Activated T-helper 17 cell treated with anti-CD3 and anti-CD28 coated beads, Interleukin-2, amount 50 U/mL, for 72 hours (primary cell): Measurements from ENCODE around the gene COLEC11. TPM values are rescaled to one million over a fixed set of nuclear protein-coding genes. Genes with fewer than 3 reads are reported as not detected.

Experiments used
- ATAC-seq: fragments of 150-1000 bp; cut with Tn5 transposase; replicated peaks from 2 replicates; pipeline ENCODE4 v1.10.0; 2021; ENCODE audit warnings: mild to moderate bottlenecking, moderate library complexity
- H3K27ac Mint-ChIP-seq: one replicate; pipeline ENCODE4 v1.8.0; 2022; ENCODE audit warnings: mixed read lengths
- H3K27me3 Mint-ChIP-seq: one replicate; pipeline ENCODE4 v1.8.0; 2022; ENCODE audit warnings: mixed read lengths
- H3K36me3 Mint-ChIP-seq: one replicate; pipeline ENCODE4 v1.8.0; 2022; ENCODE audit warnings: low read depth, mild to moderate bottlenecking, mixed read lengths
- H3K4me1 Mint-ChIP-seq: one replicate; pipeline ENCODE4 v1.8.0; 2022; ENCODE audit warnings: mixed read lengths
- H3K4me3 Mint-ChIP-seq: one replicate; pipeline ENCODE4 v1.8.0; 2022; ENCODE audit warnings: mild to moderate bottlenecking, mixed read lengths
- H3K9me3 Mint-ChIP-seq: one replicate; pipeline ENCODE4 v1.8.0; 2022; ENCODE audit warnings: mixed read lengths
- total RNA-seq, 2 donors: library from RNA; stranded (reverse); gene quantifications; one replicate each; pipeline ENCODE4 v1.2.3, GENCODE V29; 2022

Gene COLEC11
- total RNA-seq, 2 donors from 2014 or later: 0.54 TPM; not detected in 1

DNA sequence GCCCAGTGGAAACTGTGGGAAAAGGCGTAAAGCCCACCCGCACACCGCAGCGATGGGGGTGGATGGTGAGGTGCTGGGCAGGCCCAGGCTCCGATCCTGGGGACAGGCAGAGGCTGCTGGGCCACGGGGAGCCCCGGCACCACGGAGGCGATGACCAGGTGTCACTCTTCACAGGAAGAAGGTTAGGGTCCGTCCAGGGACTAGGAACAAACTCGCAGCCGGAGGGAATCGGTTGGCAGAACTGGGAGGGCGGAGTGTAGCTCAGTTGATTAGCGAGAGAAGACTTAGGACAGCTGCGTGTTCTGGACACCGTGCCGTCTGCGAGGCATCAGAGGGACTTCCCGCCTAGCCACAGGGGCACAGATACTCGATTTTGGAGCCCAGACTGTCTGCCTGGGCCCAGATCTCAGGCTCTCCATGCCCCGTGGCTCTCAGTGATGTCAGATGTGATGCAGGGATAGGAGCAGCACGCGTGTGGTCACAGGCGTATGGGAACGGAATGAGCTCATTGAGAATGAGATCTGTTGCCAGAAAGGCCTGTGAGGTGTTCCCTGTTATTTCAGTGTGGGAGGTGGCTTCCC is 47.0 kb downstream of the COLEC11 start:
- H3K27ac Mint-ChIP-seq: no peak overlapping the region

DNA sequence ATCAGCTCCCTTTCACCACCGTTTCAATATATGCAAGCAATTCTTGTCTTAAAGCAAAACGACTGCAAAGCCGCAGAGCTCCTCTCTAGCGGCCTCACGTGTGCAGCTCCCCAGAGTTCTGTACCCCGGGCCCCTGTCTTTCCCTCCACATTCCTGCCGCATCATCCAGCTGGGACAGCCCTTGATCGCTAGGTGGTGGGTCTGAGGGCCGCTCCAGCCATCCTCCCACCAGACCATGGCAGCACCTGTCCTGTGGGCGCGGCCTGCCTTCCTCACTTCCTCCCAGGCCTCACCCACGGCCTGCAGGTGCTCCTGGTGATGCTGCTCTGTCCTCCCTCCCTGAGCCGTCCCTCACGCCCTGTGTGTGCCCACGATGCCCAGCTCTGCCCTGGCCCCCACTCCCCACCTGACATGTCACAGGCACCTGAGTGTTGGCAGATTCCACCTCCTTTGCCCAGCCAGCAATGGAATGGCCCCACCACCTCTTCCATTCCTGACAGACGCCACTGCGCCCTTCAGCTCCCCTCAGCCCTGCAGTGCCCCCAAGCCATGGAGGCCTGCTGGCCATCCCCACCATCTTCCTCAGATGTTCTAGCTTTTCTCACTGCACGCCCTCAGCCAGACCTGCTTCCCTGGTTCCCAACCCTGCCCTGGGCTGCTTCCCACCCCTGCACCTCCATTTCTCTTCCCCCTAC is 47.8 kb downstream of the COLEC11 start:
- Mint-ChIP-seq H3K36me3 (no peaks in the 10 kb centered on the region), H3K4me1 (no peaks in the 10 kb centered on the region), H3K4me3 (no peak overlapping the region), H3K9me3 (no peaks in the 10 kb centered on the region), H3K27ac (peak overlapping the region; percentile 38), H3K27me3 (no peaks in the 10 kb centered on the region)
- ATAC-seq: no peak

More for the DNA sequence above, 47.0 kb downstream of the COLEC11 start:
- ATAC-seq: no peak
- H3K4me3 Mint-ChIP-seq: no peak overlapping the region
- no peaks in the 10 kb centered on the region for H3K9me3 Mint-ChIP-seq
- H3K27me3 Mint-ChIP-seq: peaks cover 5% of the 10 kb centered on the region
- no peaks in the 10 kb centered on the region for H3K36me3 Mint-ChIP-seq
- no peaks in the 10 kb centered on the region for H3K4me1 Mint-ChIP-seq

DNA sequence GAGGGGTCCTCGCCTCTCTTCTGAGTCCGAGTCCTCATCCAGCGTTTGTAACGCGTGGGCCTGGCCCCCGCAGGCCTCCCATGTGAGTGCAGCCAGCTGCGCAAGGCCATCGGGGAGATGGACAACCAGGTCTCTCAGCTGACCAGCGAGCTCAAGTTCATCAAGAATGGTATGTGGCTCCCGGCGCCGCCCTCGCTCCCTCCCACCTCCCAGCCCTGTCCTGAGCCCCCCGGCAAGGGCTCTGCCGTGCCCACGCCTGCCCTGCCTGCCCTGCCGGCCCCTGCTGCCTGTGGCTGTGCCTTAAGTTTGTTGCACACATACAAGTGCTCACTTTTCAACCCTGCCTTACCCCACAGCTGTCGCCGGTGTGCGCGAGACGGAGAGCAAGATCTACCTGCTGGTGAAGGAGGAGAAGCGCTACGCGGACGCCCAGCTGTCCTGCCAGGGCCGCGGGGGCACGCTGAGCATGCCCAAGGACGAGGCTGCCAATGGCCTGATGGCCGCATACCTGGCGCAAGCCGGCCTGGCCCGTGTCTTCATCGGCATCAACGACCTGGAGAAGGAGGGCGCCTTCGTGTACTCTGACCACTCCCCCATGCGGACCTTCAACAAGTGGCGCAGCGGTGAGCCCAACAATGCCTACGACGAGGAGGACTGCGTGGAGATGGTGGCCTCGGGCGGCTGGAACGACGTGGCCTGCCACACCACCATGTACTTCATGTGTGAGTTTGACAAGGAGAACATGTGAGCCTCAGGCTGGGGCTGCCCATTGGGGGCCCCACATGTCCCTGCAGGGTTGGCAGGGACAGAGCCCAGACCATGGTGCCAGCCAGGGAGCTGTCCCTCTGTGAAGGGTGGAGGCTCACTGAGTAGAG is 48.7 kb downstream of the COLEC11 start:
- Mint-ChIP-seq H3K4me1 (no peaks in the 10 kb centered on the region), H3K27ac (peak overlapping the region; percentile 38), H3K27me3 (no peaks in the 10 kb centered on the region), H3K9me3 (no peaks in the 10 kb centered on the region), H3K36me3 (no peaks in the 10 kb centered on the region), H3K4me3 (no peak overlapping the region)
- no peak for ATAC-seq

DNA sequence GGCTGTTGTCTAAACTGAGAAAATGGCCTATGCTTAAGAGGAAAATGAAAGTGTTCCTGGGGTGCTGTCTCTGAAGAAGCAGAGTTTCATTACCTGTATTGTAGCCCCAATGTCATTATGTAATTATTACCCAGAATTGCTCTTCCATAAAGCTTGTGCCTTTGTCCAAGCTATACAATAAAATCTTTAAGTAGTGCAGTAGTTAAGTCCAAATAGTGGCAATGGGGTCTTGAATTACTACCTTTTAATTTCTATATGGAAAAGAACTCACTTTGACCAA is 49.3 kb downstream of the COLEC11 start:
- Mint-ChIP-seq H3K27me3 (no peaks in the 10 kb centered on the region), H3K27ac (no peak overlapping the region), H3K4me3 (no peak overlapping the region), H3K9me3 (no peaks in the 10 kb centered on the region), H3K4me1 (no peaks in the 10 kb centered on the region), H3K36me3 (no peaks in the 10 kb centered on the region)
- ATAC-seq: no peak

DNA sequence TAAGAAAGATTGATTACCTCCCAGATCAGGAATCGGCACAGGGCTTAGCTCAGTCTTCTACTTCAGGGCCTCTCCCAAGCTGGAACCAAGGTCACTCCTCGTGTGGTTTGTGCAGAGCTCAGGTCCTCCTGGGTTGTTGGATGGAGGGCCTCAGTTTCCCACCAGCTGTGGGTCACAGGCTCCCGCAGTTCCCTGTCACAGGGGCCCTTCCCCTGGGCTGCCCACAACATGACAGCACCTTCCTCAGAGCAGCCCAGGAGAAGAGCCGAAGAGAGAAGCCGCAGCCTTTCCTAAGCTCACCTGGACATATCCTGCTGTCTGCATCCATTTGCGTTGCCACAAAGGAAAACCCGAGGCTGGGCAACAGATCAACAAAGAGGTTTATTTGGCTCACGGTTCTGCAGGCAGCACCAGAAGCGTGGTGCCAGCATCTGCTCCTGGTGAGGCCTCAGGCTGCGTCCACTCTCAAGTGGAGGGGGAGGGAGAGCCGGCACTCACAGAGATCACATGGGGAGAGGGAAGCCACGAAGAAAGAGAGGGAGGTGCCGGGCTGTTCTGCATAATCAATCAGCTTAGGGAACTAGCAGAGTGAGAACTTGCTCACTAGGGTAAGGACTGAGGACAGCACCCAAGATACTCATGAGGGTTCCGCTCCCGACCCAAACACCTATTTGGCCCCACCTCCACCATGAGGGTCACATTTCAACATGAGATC is 50.1 kb downstream of the COLEC11 start:
- H3K27ac Mint-ChIP-seq: no peak overlapping the region
- H3K9me3 Mint-ChIP-seq: no peaks in the 10 kb centered on the region
- H3K4me1 Mint-ChIP-seq: no peaks in the 10 kb centered on the region

DNA sequence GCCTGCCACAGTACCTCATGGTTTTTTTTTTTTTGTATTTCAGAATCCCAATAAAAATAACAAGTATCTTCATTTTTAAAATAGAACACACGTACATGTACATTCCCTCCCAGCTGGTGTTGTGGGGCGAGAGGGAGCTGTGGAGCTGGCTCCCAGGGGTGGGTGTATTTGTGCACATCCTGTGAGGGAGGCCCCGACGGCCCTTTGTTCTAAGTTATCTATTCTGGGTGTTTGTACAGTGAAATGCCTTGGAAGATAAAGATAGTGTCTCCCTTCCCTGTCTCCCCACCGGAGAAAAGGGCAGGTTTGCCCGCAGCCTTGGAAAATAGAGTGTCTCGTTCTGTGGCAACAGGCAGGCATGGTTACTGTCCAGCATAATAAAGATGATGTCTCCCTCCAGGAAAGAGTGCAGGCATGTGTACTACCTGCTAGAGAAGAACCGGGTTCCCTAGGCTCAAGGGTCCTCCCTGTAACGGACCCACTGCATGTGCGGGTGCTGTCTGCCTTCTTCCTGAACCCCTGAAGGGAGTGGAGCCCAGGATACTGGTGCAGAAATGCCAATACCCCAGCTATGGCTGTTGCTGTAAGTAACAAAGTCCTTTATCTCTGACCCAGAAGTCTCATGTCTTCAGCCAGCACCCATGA is 51.0 kb downstream of the COLEC11 start:
- Mint-ChIP-seq H3K4me3 (no peak overlapping the region), H3K36me3 (no peaks in the 10 kb centered on the region), H3K27me3 (no peaks in the 10 kb centered on the region), H3K4me1 (peaks cover 3% of the 10 kb centered on the region), H3K9me3 (no peaks in the 10 kb centered on the region), H3K27ac (no peak overlapping the region)
- ATAC-seq: no peak

More for the DNA sequence above, 50.1 kb downstream of the COLEC11 start:
- H3K27me3 Mint-ChIP-seq: no peaks in the 10 kb centered on the region
- H3K4me3 Mint-ChIP-seq: no peak overlapping the region
- no peaks in the 10 kb centered on the region for H3K36me3 Mint-ChIP-seq
- ATAC-seq: no peak

DNA sequence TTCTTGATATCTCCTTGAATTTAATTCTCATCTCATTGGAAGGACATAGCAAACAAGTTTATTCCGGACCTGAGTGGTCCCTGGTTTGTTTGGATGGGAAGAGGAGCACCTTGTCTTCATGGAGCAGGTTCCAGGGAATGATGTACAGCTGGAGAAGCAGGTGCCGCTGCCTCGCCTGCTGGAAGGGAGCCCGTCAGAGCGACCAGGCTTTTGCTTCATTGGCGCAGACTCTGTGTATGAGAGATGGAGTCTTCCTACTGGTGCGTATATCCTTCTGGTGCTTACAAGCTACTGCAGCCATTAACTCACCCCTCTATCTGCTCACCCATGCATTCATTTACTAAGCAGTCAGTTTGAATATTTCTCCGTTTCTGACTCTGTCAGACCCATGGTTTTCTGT is 51.5 kb downstream of the COLEC11 start:
- no peak for ATAC-seq
- H3K27ac Mint-ChIP-seq: no peak overlapping the region
- no peaks in the 10 kb centered on the region for H3K27me3 Mint-ChIP-seq
- H3K4me1 Mint-ChIP-seq: peaks cover 6% of the 10 kb centered on the region
- no peak overlapping the region for H3K4me3 Mint-ChIP-seq
- H3K36me3 Mint-ChIP-seq: no peaks in the 10 kb centered on the region
- no peaks in the 10 kb centered on the region for H3K9me3 Mint-ChIP-seq

DNA sequence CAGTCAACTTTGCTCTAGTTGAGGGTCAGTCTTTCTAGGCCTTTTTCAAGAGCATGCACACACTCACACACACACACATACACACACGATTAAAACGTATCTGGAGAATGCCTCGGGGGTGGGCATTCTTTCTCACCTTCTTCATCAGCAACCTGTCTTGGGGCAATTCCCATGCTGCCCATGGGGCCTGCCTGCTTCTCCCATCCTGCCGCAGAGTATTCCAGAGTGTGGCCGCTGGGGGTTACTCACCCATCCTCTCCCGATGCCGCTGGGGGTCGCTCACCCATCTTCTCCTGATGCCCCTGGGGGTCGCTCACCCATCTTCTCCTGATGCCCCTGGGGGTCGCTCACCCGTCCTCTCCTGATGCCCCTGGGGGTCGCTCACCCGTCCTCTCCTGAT is 52.3 kb downstream of the COLEC11 start:
- Mint-ChIP-seq H3K4me3 (no peak overlapping the region), H3K4me1 (peaks cover 6% of the 10 kb centered on the region), H3K9me3 (no peaks in the 10 kb centered on the region), H3K27me3 (no peaks in the 10 kb centered on the region), H3K27ac (no peak overlapping the region), H3K36me3 (no peaks in the 10 kb centered on the region)
- no peak for ATAC-seq

DNA sequence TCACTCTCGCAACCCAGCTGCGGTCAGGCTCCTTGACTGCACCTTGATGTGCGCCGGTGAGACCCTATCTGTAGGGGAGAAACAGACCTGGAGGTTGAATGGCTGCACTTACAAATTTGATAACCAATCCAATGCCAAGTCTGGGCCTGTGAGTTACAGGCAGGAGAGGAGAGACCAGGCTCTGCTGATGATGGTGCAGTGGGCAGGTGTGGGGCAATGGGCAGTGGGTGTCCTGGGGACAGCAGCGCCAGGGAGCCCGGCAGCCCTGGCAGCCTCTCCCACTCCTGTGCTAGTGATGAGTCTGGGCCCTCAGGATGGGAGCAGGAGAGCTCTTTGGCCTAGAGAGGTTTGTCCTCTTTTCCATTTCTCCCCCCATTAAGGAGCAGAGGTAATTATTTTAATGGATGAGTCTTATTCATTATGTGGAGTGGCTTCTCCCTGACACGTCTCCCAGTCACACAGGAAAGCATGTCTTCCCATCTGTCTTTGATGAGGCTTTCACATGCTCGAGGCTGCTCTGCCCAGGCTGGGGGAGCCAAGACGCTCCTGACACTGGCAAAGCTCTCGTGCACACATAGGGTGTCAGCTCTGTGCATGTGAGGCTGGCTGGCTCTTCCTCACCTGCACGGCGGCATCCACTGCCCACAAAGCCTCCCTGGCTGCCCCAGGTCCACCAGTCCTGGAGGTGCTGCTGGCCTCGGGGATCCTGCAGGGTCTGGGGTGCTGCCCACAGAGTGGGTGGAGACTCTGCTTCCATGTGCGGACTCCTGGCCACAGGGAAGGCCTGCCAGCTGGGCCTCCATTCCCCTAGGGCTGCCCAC is 53.1 kb downstream of the COLEC11 start:
- Mint-ChIP-seq H3K36me3 (no peaks in the 10 kb centered on the region), H3K4me3 (no peak overlapping the region), H3K27me3 (no peaks in the 10 kb centered on the region), H3K27ac (no peak overlapping the region), H3K4me1 (peaks cover 6% of the 10 kb centered on the region), H3K9me3 (no peaks in the 10 kb centered on the region)
- ATAC-seq: no peak

DNA sequence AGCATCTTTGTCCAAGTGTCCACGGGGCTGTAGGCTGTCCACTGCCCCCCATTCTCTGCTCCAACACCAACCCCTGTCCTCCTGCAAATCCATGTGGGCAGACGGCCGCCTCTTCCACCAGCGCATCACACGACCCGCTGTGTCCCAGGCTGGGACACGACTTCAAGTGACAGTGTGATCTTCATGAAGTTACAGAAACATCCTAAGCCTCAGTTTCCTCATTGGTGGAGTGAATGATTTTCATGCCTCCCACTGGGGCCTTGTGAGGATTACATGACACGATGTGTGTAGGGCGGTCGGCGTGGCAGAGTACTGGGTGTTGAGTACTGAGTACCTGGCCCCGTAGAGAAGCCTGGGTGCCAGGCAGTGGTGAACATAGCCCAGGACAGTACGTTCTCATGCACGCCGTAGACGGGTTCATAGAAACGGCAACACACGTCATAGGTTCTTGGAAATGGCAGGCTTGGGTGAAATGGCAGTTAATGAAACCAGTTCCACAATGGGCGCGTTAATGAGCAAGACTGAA is 53.8 kb downstream of the COLEC11 start:
- no peak overlapping the region for H3K4me3 Mint-ChIP-seq
- no peaks in the 10 kb centered on the region for H3K36me3 Mint-ChIP-seq
- no peak for ATAC-seq
- H3K4me1 Mint-ChIP-seq: peaks cover 6% of the 10 kb centered on the region
- H3K27me3 Mint-ChIP-seq: no peaks in the 10 kb centered on the region
- no peaks in the 10 kb centered on the region for H3K9me3 Mint-ChIP-seq
- no peak overlapping the region for H3K27ac Mint-ChIP-seq

DNA sequence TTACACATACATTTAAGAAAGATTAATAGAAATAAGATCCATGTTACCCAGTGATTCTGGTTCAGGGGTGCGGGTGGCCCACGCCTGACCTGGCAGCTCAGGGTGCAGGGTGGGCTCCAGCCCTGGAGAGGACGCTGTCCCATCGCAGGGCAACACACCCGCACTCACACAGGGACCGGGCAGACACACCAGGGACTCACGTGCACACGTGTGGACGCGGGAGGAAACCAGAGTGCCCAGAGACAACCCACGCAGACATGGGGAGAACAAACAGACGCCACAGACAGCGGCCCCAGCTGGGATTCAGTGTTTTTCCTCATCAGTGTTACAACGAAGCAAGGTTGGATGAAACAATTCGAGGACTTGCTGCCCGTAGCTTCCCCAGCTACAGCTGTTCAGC is 54.7 kb downstream of the COLEC11 start:
- H3K27ac Mint-ChIP-seq: no peak overlapping the region
- peaks cover 6% of the 10 kb centered on the region for H3K4me1 Mint-ChIP-seq
- H3K27me3 Mint-ChIP-seq: no peaks in the 10 kb centered on the region
- ATAC-seq: no peak
- H3K4me3 Mint-ChIP-seq: no peak overlapping the region
- H3K36me3 Mint-ChIP-seq: no peaks in the 10 kb centered on the region
- no peaks in the 10 kb centered on the region for H3K9me3 Mint-ChIP-seq

DNA sequence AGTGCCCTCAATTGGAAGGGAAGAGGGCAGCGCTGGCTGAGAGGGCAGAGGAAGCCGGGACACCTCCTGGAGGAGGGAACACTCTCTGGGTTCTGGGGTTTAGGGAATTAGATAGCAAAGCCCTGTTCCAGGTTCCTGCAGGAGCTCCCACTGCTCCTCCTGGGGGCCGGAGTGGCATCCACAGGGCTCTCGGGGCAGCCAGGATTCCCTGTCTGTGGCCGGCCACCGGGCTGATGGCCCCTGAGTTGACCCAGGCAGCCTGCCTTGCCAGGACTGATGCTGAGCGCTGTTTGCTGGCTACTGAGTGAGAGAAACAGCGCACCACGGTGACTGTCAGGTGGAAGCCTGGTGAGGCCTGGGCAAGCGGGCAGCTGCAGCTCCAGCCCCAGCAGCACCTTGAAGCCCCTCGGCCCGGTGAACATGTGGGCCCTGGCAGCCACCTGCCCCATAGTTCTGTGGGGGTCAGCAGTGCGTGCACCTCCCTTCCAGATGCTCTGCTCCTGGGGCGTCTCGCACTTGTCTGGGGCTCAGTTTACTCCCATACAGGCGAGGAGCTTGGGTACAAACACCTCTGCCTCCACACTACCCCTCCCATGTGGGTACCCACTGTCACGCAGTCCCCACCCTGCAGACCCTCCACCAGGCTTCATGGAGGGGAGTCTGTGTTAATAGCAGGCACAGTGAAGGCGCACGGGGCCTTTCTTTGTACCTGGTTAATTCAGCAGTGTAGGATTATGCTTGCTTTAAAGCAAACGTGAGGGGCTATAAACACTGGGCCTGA is 55.4 kb downstream of the COLEC11 start:
- H3K4me3 Mint-ChIP-seq: peak overlapping the region; percentile 80
- H3K9me3 Mint-ChIP-seq: no peaks in the 10 kb centered on the region
- H3K36me3 Mint-ChIP-seq: no peaks in the 10 kb centered on the region
- ATAC-seq: no peak
- no peaks in the 10 kb centered on the region for H3K27me3 Mint-ChIP-seq
- H3K27ac Mint-ChIP-seq: peak overlapping the region; percentile 87
- H3K4me1 Mint-ChIP-seq: peaks cover 6% of the 10 kb centered on the region
